ENCODE results near the gene FN1. TPM values are rescaled to one million over a fixed set of nuclear protein-coding genes. Genes with fewer than 3 reads are reported as not detected.

Gene FN1
- total RNA-seq, 1 experiment from 2014 or later = 11.1 TPM

- ChIA-PET POLR2A (no interaction called here), RAD21 (ENCODE audit: low non-redundant PET in 1 of 2, low total read pairs in 2 of 2, uncharacterized antibody in 2 of 2, unreplicated experiment in 2 of 2) (no interaction called here), CTCF (interaction anchor here (0.6 kb wide), 1 partner anchor 126 kb away, joined by 3 read pairs; no protein-coding TSS in a partner anchor)
- Histone ChIP-seq H3K4me2 (ENCODE audit: low read length) (no peak overlapping the region), H3K4me1 (ENCODE audit: control insufficient read depth in 1 of 2, insufficient read depth in 2 of 2, low read length in 2 of 2) (peaks cover 0 to 8% of the 10 kb centered on the region in 2 experiments; a peak in 2 of 4 replicates), H3K9me3 (ENCODE audit: control insufficient read depth in 1 of 2, insufficient read depth in 1 of 2, low read depth in 1 of 2, low read length in 2 of 2) (no peaks in the 10 kb centered on the region), H3K27ac (ENCODE audit: low read depth, low read length) (no peak overlapping the region), H4K20me1 (ENCODE audit: insufficient read depth) (no peaks in the 10 kb centered on the region), H3K9me2 (ENCODE audit: insufficient read depth) (no peaks in the 10 kb centered on the region), H3K27me3 (ENCODE audit: insufficient read depth, low read length) (no peaks in the 10 kb centered on the region), H3K4me3 (replicated peaks in 1 of 2; ENCODE audit: low read depth in 1 of 2, low read length in 2 of 2) (no peak overlapping the region), H3K36me3 (ENCODE audit: control insufficient read depth in 1 of 2, insufficient read depth in 2 of 2, low read length in 2 of 2) (no peaks in the 10 kb centered on the region), H3K9ac (ENCODE audit: low read length) (no peak overlapping the region), H3K79me2 (ENCODE audit: insufficient read depth, low read length) (no peaks in the 10 kb centered on the region), H2AFZ (ENCODE audit: low read depth, low read length, poor library complexity, severe bottlenecking) (no peak overlapping the region)
- intact Hi-C loops (cut with micrococcal nuclease) = no loop called here
- ATAC-seq = no peak
- no TSS peak for BruUV-seq (replicated peaks)
- DNase-seq (ENCODE audit: low read depth, low spot score) = no peak
- no peak for TF ChIP-seq SP1 (IDR thresholded peaks at IDR 0.05; ENCODE audit: low read depth)
Measured at GRCh38 chr2:215395687-215396460, 40.0 kb downstream of the FN1 start.

GRCh38 chr2:215394102-215394805 is 41.6 kb downstream of the FN1 start:
- no peaks in the 10 kb centered on the region for H3K9me2 ChIP-seq (ENCODE audit: insufficient read depth)
- no peaks in the 10 kb centered on the region for H3K9me3 ChIP-seq (ENCODE audit: control insufficient read depth in 1 of 2, insufficient read depth in 1 of 2, low read depth in 1 of 2, low read length in 2 of 2)
- ATAC-seq (no peak), DNase-seq (ENCODE audit: low read depth, low spot score) (no peak)
- POLR2A ChIA-PET = no interaction called here
- RAD21 ChIA-PET (ENCODE audit: low non-redundant PET in 1 of 2, low total read pairs in 2 of 2, uncharacterized antibody in 2 of 2, unreplicated experiment in 2 of 2) = no interaction called here
- H3K36me3 ChIP-seq (ENCODE audit: control insufficient read depth in 1 of 2, insufficient read depth in 2 of 2, low read length in 2 of 2) = no peaks in the 10 kb centered on the region
- peaks cover 0 to 8% of the 10 kb centered on the region in 2 experiments; a peak in 2 of 4 replicates for H3K4me1 ChIP-seq (ENCODE audit: control insufficient read depth in 1 of 2, insufficient read depth in 2 of 2, low read length in 2 of 2)
- H3K79me2 ChIP-seq (ENCODE audit: insufficient read depth, low read length) = no peaks in the 10 kb centered on the region
- no peak overlapping the region for H2AFZ ChIP-seq (ENCODE audit: low read depth, low read length, poor library complexity, severe bottlenecking)
- H3K4me3 ChIP-seq (replicated peaks in 1 of 2; ENCODE audit: low read depth in 1 of 2, low read length in 2 of 2) = no peak overlapping the region
- CTCF ChIA-PET = no interaction called here
- H3K4me2 ChIP-seq (ENCODE audit: low read length) = no peak overlapping the region
- no peak for TF ChIP-seq ZNF274 (IDR thresholded peaks at IDR 0.05; ENCODE audit: low read depth, low read length)
- no peak for TF ChIP-seq POLR2A (IDR thresholded peaks at IDR 0.05; ENCODE audit: borderline replicate concordance, extremely low read depth, insufficient read depth, insufficient read length)
- no peak for TF ChIP-seq CEBPB (IDR thresholded peaks at IDR 0.05; ENCODE audit: low read depth)
- no peak for TF ChIP-seq ZBTB33 (IDR thresholded peaks at IDR 0.05; ENCODE audit: extremely low read depth, insufficient replicate concordance, low read length)
- no peaks in the 10 kb centered on the region for H3K27me3 ChIP-seq (ENCODE audit: insufficient read depth, low read length)
- intact Hi-C loops (cut with micrococcal nuclease) = no loop called here
- no peaks in the 10 kb centered on the region for H4K20me1 ChIP-seq (ENCODE audit: insufficient read depth)
- BruUV-seq (replicated peaks) = no TSS peak
- H3K27ac ChIP-seq (ENCODE audit: low read depth, low read length) = no peak overlapping the region
- no peak overlapping the region for H3K9ac ChIP-seq (ENCODE audit: low read length)
